HepG2 (cell line): ENCODE results near the gene ANKHD1. TPM values are rescaled to one million over a fixed set of nuclear protein-coding genes. Genes with fewer than 3 reads are reported as not detected.

ENCODE experiments used
- HNRNPH1 ChIP-seq: fragments of 200-400 bp; formaldehyde crosslinking; optimal IDR thresholded peaks from 2 replicates; pipeline ENCODE3; 2017; ENCODE audit warnings: mild to moderate bottlenecking, low read depth, low read length
- JUN ChIP-seq: sonication (generic); formaldehyde crosslinking; IDR thresholded peaks from 2 replicates; pipeline ENCODE4 v1.4.0; 2020; ENCODE audit warnings: mild to moderate bottlenecking, missing genetic modification reagents
- NFE2L2 ChIP-seq: fragments of 150-350 bp; IDR thresholded peaks from 2 replicates; pipeline ENCODE4 v1.6.1; 2014; ENCODE audit warnings: low read length
- PHB2 ChIP-seq: fragments of 450-650 bp; IDR thresholded peaks from 2 replicates; pipeline ENCODE4 v1.6.1; 2018; ENCODE audit not compliant: partially characterized antibody
- RCOR2 ChIP-seq: IDR thresholded peaks from 2 replicates; pipeline ENCODE4 v1.6.1; 2016; ENCODE audit warnings: missing biosample characterization, missing genetic modification reagents
- TP53 ChIP-seq: sonication (generic); formaldehyde crosslinking; conservative IDR thresholded peaks from 2 replicates; pipeline ENCODE4 v1.4.0; 2020; ENCODE audit warnings: missing genetic modification reagents
- ZNF138 ChIP-seq: sonication (generic); formaldehyde crosslinking; IDR thresholded peaks from 2 replicates; pipeline ENCODE4 v1.5.0; 2020; ENCODE audit warnings: mild to moderate bottlenecking, low read depth, missing genetic modification reagents
- ZNF589 ChIP-seq: sonication (generic); formaldehyde crosslinking; conservative IDR thresholded peaks from 2 replicates; pipeline ENCODE4 v1.8.0; 2022; ENCODE audit warnings: mild to moderate bottlenecking, moderate library complexity, missing genetic modification reagents
- ZNF75D ChIP-seq: sonication (generic); formaldehyde crosslinking; IDR thresholded peaks from 2 replicates; pipeline ENCODE4 v1.8.1; 2023; ENCODE audit warnings: missing genetic modification reagents, mild to moderate bottlenecking, borderline replicate concordance
- polyA plus RNA-seq, 8 experiments: library from polyadenylated mRNA; depleted of rRNA in 3 of 8; stranded (reverse) in 7 of 8; unstranded in 1 of 8; fragments of >200 nt; fragmentation: Illumina TruSeq in 4 of 8; extraction: Trizol in 4 of 8; gene quantifications; 2 replicates each; pipeline versions ENCODE4 v1.2.1 to v1.2.3, GENCODE V29; 2011 to 2016; ENCODE audit warnings: low read depth in 4 of 8, missing spikeins in 1 of 8, mixed read lengths in 1 of 8; ENCODE audit not compliant: insufficient read depth in 1 of 8
- total RNA-seq, 5 experiments: library from RNA; depleted of rRNA; stranded (reverse); fragments of >200 nt; fragmentation: Illumina TruSeq; extraction: Trizol; gene quantifications; 2 replicates each; pipeline ENCODE4 v1.2.3, GENCODE V29; 2016; ENCODE audit warnings: low read depth in 1 of 5
- TF ChIP-seq, protein P1 (sequence below), 2 experiments: fragments of 450-650 bp in 1 of 2; sonication (generic) in 1 of 2; formaldehyde crosslinking in 1 of 2; IDR thresholded peaks; 2 replicates each; pipeline versions ENCODE4 v1.6.1 to v1.8.0; 2016 to 2022; ENCODE audit warnings: antibody characterized with exemption in 1 of 2, mild to moderate bottlenecking in 1 of 2, missing genetic modification reagents in 1 of 2
- TF ChIP-seq, protein P2 (sequence below): sonication (generic); formaldehyde crosslinking; IDR thresholded peaks from 2 replicates; pipeline ENCODE4 v1.5.0; 2020; ENCODE audit warnings: mild to moderate bottlenecking, missing genetic modification reagents
- TF ChIP-seq, protein P3 (sequence below): sonication (generic); formaldehyde crosslinking; IDR thresholded peaks from 2 replicates; pipeline ENCODE4 v1.8.1; 2023; ENCODE audit warnings: mild to moderate bottlenecking, moderate library complexity, missing genetic modification reagents
- TF ChIP-seq, protein P4 (sequence below): IDR thresholded peaks from 2 replicates; pipeline ENCODE4 v1.6.1; 2016; ENCODE audit warnings: mild to moderate bottlenecking, missing biosample characterization, missing genetic modification reagents
- TF ChIP-seq, protein P5 (sequence below): sonication (generic); formaldehyde crosslinking; IDR thresholded peaks from 2 replicates; pipeline ENCODE4 v1.9.0; 2021; ENCODE audit warnings: missing genetic modification reagents, borderline replicate concordance

The ANKHD1 gene
- total and polyA plus RNA-seq, 2 of the 13 experiments (the other 11 are each of a cell fraction or from before 2014, with no cell fraction given), result 69.9 to 82.0 TPM

DNA sequence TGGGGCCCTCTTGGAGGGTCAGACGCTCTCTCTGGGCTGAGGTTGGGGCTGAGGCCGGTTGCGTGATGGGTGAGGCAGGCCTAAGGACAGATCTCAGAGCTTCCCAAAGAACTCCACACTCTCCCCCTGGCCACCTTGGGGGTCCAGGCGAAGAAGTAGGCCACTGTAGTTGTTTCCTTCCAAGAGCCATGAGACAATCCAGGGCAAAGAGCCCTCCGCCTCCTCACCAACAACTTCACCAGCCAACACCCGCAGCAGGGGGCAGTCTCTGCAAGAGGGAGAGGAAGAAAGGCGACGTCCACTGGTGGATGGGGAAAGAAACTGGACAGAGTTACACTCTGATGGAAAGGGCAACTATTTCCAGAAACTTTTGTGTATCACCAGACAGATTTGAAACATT, 173.7 kb downstream of the ANKHD1 start (continued):
- TF ChIP-seq, protein P1, sequence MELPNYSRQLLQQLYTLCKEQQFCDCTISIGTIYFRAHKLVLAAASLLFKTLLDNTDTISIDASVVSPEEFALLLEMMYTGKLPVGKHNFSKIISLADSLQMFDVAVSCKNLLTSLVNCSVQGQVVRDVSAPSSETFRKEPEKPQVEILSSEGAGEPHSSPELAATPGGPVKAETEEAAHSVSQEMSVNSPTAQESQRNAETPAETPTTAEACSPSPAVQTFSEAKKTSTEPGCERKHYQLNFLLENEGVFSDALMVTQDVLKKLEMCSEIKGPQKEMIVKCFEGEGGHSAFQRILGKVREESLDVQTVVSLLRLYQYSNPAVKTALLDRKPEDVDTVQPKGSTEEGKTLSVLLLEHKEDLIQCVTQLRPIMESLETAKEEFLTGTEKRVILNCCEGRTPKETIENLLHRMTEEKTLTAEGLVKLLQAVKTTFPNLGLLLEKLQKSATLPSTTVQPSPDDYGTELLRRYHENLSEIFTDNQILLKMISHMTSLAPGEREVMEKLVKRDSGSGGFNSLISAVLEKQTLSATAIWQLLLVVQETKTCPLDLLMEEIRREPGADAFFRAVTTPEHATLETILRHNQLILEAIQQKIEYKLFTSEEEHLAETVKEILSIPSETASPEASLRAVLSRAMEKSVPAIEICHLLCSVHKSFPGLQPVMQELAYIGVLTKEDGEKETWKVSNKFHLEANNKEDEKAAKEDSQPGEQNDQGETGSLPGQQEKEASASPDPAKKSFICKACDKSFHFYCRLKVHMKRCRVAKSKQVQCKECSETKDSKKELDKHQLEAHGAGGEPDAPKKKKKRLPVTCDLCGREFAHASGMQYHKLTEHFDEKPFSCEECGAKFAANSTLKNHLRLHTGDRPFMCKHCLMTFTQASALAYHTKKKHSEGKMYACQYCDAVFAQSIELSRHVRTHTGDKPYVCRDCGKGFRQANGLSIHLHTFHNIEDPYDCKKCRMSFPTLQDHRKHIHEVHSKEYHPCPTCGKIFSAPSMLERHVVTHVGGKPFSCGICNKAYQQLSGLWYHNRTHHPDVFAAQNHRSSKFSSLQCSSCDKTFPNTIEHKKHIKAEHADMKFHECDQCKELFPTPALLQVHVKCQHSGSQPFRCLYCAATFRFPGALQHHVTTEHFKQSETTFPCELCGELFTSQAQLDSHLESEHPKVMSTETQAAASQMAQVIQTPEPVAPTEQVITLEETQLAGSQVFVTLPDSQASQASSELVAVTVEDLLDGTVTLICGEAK (IDR thresholded peaks at IDR 0.05), result no peak
- TF ChIP-seq, protein P1 (CRISPR knock-in tag; IDR thresholded peaks at IDR 0.05), result no peak
- no peak for TF ChIP-seq NFE2L2
- no peak for TF ChIP-seq ZNF138 (CRISPR knock-in tag)
- TF ChIP-seq, protein P2, sequence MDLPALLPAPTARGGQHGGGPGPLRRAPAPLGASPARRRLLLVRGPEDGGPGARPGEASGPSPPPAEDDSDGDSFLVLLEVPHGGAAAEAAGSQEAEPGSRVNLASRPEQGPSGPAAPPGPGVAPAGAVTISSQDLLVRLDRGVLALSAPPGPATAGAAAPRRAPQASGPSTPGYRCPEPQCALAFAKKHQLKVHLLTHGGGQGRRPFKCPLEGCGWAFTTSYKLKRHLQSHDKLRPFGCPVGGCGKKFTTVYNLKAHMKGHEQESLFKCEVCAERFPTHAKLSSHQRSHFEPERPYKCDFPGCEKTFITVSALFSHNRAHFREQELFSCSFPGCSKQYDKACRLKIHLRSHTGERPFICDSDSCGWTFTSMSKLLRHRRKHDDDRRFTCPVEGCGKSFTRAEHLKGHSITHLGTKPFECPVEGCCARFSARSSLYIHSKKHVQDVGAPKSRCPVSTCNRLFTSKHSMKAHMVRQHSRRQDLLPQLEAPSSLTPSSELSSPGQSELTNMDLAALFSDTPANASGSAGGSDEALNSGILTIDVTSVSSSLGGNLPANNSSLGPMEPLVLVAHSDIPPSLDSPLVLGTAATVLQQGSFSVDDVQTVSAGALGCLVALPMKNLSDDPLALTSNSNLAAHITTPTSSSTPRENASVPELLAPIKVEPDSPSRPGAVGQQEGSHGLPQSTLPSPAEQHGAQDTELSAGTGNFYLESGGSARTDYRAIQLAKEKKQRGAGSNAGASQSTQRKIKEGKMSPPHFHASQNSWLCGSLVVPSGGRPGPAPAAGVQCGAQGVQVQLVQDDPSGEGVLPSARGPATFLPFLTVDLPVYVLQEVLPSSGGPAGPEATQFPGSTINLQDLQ (CRISPR knock-in tag), result no peak
- TF ChIP-seq TP53, result no peak
- TF ChIP-seq, protein P3, sequence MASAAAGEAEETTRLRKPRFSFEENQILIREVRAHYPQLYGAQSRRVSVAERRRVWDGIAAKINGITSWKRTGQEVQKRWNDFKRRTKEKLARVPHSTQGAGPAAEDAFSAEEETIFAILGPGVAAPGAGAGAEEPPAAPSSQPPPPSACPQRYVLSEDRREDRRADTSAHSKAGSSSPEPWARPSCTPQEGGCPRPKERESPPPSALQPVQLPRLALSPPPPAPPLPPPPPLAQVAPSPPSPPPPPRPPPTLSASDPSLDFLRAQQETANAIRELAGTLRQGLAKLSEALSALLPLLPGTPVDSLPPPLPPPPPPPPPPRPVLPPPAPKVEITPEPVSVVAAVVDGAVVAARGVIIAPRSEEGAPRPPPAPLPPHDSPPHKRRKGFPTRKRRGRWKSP (CRISPR knock-in tag), result no peak
- TF ChIP-seq, protein P4, sequence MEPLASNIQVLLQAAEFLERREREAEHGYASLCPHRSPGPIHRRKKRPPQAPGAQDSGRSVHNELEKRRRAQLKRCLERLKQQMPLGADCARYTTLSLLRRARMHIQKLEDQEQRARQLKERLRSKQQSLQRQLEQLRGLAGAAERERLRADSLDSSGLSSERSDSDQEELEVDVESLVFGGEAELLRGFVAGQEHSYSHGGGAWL (CRISPR knock-in tag), result no peak
- TF ChIP-seq HNRNPH1, result no peak
- TF ChIP-seq JUN (CRISPR knock-in tag), result no peak
- TF ChIP-seq PHB2, result no peak
- no peak for TF ChIP-seq RCOR2
- TF ChIP-seq ZNF75D (CRISPR knock-in tag), result no peak
- TF ChIP-seq ZNF589 (CRISPR knock-in tag), result no peak
- TF ChIP-seq, protein P5, sequence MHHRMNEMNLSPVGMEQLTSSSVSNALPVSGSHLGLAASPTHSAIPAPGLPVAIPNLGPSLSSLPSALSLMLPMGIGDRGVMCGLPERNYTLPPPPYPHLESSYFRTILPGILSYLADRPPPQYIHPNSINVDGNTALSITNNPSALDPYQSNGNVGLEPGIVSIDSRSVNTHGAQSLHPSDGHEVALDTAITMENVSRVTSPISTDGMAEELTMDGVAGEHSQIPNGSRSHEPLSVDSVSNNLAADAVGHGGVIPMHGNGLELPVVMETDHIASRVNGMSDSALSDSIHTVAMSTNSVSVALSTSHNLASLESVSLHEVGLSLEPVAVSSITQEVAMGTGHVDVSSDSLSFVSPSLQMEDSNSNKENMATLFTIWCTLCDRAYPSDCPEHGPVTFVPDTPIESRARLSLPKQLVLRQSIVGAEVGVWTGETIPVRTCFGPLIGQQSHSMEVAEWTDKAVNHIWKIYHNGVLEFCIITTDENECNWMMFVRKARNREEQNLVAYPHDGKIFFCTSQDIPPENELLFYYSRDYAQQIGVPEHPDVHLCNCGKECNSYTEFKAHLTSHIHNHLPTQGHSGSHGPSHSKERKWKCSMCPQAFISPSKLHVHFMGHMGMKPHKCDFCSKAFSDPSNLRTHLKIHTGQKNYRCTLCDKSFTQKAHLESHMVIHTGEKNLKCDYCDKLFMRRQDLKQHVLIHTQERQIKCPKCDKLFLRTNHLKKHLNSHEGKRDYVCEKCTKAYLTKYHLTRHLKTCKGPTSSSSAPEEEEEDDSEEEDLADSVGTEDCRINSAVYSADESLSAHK (CRISPR knock-in tag), result no peak
